ENCODE data around the gene TCIRG1. TPM values are rescaled to one million over a fixed set of nuclear protein-coding genes. Genes with fewer than 3 reads are reported as not detected.

The TCIRG1 gene
- total and polyA plus RNA-seq, 2 of the 13 experiments (the other 11 are each of a cell fraction or from before 2014, with no cell fraction given): 48.0 to 69.6 TPM

- TF ChIP-seq, protein P1, sequence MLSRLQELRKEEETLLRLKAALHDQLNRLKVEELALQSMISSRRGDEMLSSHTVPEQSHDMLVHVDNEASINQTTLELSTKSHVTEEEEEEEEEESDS (CRISPR knock-in tag; IDR thresholded peaks at IDR 0.05; ENCODE audit: borderline replicate concordance): no peak
- TF ChIP-seq ZNF235 (CRISPR knock-in tag; IDR thresholded peaks at IDR 0.05; ENCODE audit: borderline replicate concordance) (no peak; the same call in 1 of the 2 replicates), ERF (CRISPR knock-in tag; IDR thresholded peaks at IDR 0.05) (peak; percentile 80), ZNF407 (CRISPR knock-in tag; IDR thresholded peaks at IDR 0.05; ENCODE audit: not compliant biosample characterization) (no peak), ZBTB7A (CRISPR knock-in tag; IDR thresholded peaks at IDR 0.05) (peak; percentile 57), NCOA1 (CRISPR knock-in tag; IDR thresholded peaks at IDR 0.05) (peak; percentile 92), ZNF430 (CRISPR knock-in tag; IDR thresholded peaks at IDR 0.05) (peak; percentile 52; the same call in 1 of the 2 replicates), HNRNPL (IDR thresholded peaks at IDR 0.05; ENCODE audit: low read depth, low read length) (peak; percentile 86), ZNF138 (CRISPR knock-in tag; IDR thresholded peaks at IDR 0.05; ENCODE audit: low read depth) (no peak), MED1 (CRISPR knock-in tag; IDR thresholded peaks at IDR 0.05) (peak; percentile 87), NFE2 (CRISPR knock-in tag; IDR thresholded peaks at IDR 0.05) (no peak), CBFB (CRISPR knock-in tag; IDR thresholded peaks at IDR 0.05) (no peak; the same call in 1 of the 2 replicates), ZNF253 (CRISPR knock-in tag; IDR thresholded peaks at IDR 0.05; ENCODE audit: borderline replicate concordance) (no peak), ZNF747 (CRISPR knock-in tag; IDR thresholded peaks at IDR 0.05; ENCODE audit: borderline replicate concordance) (0 out of 2 replicates have a peak, but pooled peaks have one; percentile 75)
- TF ChIP-seq, protein P2, sequence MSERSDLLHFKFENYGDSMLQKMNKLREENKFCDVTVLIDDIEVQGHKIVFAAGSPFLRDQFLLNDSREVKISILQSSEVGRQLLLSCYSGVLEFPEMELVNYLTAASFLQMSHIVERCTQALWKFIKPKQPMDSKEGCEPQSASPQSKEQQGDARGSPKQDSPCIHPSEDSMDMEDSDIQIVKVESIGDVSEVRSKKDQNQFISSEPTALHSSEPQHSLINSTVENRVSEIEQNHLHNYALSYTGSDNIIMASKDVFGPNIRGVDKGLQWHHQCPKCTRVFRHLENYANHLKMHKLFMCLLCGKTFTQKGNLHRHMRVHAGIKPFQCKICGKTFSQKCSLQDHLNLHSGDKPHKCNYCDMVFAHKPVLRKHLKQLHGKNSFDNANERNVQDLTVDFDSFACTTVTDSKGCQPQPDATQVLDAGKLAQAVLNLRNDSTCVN (CRISPR knock-in tag; IDR thresholded peaks at IDR 0.05; ENCODE audit: borderline replicate concordance): peak; percentile 60; the same call in 1 of the 2 replicates
- TF ChIP-seq, protein P3, sequence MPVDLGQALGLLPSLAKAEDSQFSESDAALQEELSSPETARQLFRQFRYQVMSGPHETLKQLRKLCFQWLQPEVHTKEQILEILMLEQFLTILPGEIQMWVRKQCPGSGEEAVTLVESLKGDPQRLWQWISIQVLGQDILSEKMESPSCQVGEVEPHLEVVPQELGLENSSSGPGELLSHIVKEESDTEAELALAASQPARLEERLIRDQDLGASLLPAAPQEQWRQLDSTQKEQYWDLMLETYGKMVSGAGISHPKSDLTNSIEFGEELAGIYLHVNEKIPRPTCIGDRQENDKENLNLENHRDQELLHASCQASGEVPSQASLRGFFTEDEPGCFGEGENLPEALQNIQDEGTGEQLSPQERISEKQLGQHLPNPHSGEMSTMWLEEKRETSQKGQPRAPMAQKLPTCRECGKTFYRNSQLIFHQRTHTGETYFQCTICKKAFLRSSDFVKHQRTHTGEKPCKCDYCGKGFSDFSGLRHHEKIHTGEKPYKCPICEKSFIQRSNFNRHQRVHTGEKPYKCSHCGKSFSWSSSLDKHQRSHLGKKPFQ (CRISPR knock-in tag; IDR thresholded peaks at IDR 0.05; ENCODE audit: insufficient replicate concordance): no peak
Measured at GRCh38 chr11:68016904-68017817, 21.7 kb upstream of the TCIRG1 start (continued).

Data from HepG2 (cell line).